ENCODE results near the gene WDR54.

DNA sequence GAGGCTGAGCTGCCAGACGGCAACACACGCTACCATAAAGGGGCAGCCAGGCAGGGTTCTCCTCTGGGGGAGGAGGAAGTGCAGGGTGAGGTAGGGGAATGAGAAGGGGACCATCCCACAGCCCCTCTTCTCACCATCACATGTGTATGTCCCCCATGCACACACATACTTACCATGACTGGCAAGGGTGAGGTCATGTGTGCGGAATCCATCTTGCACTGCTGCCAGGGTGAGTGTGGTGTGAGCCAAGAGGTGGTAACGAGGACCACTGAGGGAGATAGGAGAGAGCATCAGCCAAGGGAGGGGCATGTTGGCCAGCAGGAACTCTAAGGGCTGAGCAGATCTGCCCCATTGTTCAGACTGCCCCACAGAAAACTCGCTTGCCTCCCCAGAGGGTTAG lies 7.1 kb downstream of the WDR54 start:
- TF ChIP-seq CTCF (IDR thresholded peaks at IDR 0.05; ENCODE audit: borderline replicate concordance, extremely low read depth, low read length, poor library complexity, severe bottlenecking): no peak
- no peak for TF ChIP-seq EZH2 (IDR thresholded peaks at IDR 0.05; ENCODE audit: borderline replicate concordance, low read depth, low read length, severe bottlenecking)

Measured in DND-41 (cell line).